ENCODE results near the gene CALR.
A peak's percentile ranks its signal among the peaks of the same experiment; 100 is the strongest.

DNA sequence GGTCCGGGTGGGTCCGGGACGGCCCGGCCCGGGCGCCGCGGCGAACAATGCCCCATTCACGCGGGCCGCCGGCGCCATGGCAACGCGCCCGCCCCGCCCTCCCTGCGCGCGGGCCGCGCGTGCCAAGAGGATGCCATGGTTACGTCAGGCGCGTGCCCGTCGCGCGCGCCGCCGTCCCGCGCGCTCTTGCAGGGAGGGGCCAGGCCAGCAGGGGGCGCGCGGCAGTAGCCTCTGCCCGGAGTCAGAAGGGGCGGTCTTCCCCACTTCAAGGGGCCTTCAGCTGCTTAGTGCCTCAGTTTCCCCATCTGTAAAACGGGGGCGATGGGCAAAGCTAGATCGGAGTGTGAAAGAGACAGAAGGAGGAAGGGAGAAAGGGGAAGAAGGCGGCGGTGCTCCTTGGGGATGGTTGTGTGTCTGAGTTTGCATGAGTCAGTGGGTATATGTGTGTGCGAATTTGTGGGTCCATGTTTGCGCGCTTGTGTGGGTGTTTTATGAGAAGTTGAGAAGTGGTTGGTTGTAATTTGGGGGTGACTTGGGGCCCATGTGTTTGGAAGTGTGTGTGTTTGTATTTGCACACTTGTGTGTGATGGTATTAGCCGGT is 45.2 kb downstream of the CALR start:
- TF ChIP-seq, protein P1, sequence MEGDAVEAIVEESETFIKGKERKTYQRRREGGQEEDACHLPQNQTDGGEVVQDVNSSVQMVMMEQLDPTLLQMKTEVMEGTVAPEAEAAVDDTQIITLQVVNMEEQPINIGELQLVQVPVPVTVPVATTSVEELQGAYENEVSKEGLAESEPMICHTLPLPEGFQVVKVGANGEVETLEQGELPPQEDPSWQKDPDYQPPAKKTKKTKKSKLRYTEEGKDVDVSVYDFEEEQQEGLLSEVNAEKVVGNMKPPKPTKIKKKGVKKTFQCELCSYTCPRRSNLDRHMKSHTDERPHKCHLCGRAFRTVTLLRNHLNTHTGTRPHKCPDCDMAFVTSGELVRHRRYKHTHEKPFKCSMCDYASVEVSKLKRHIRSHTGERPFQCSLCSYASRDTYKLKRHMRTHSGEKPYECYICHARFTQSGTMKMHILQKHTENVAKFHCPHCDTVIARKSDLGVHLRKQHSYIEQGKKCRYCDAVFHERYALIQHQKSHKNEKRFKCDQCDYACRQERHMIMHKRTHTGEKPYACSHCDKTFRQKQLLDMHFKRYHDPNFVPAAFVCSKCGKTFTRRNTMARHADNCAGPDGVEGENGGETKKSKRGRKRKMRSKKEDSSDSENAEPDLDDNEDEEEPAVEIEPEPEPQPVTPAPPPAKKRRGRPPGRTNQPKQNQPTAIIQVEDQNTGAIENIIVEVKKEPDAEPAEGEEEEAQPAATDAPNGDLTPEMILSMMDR (IDR thresholded peaks at IDR 0.05) = peak in 1 of 3 donors; percentile 70
- TF ChIP-seq POLR2A (IDR thresholded peaks at IDR 0.05) = no peak

Measured in lower leg skin (tissue), 3 donors.